ENCODE data around the gene CADPS2.

CADPS2 gene

GRCh38 chr7:122833888-122834570 lies 52.2 kb downstream of the CADPS2 start:
- no peak for ATAC-seq
- Mint-ChIP-seq H3K36me3 (no peaks in the 10 kb centered on the region), H3K27ac (no peak overlapping the region)

GRCh38 chr7:122831436-122831835 lies 54.8 kb downstream of the CADPS2 start:
- Mint-ChIP-seq H3K4me3 (no peak overlapping the region), H3K4me1 (no peaks in the 10 kb centered on the region), H3K36me3 (no peaks in the 10 kb centered on the region), H3K9me3 (peaks cover 16% of the 10 kb centered on the region), H3K27ac (no peak overlapping the region)
- DNase-seq (ENCODE audit: low spot score in 2 of 2): no peak
- no peak for ATAC-seq

More at GRCh38 chr7:122833888-122834570, 52.2 kb downstream of the CADPS2 start:
- no peak for DNase-seq (ENCODE audit: low spot score in 2 of 2)
- H3K4me1 Mint-ChIP-seq: no peaks in the 10 kb centered on the region
- H3K9me3 Mint-ChIP-seq: peaks cover 15% of the 10 kb centered on the region
- H3K4me3 Mint-ChIP-seq: no peak overlapping the region

GRCh38 chr7:122829962-122830361 lies 56.3 kb downstream of the CADPS2 start:
- Mint-ChIP-seq H3K4me1 (no peaks in the 10 kb centered on the region), H3K4me3 (no peak overlapping the region), H3K9me3 (peaks cover 9% of the 10 kb centered on the region), H3K36me3 (no peaks in the 10 kb centered on the region), H3K27ac (no peak overlapping the region)
- DNase-seq (ENCODE audit: low spot score in 2 of 2) (no peak), ATAC-seq (no peak)

GRCh38 chr7:122827763-122828162 lies 58.5 kb downstream of the CADPS2 start:
- ATAC-seq: no peak
- no peaks in the 10 kb centered on the region for H3K36me3 Mint-ChIP-seq
- H3K4me3 Mint-ChIP-seq: no peak overlapping the region
- no peak for DNase-seq (ENCODE audit: low spot score in 2 of 2)
- peaks cover 7% of the 10 kb centered on the region for H3K9me3 Mint-ChIP-seq
- no peaks in the 10 kb centered on the region for H3K4me1 Mint-ChIP-seq
- H3K27ac Mint-ChIP-seq: no peak overlapping the region

- Mint-ChIP-seq H3K9me3 (peaks cover 23% of the 10 kb centered on the region), H3K36me3 (no peaks in the 10 kb centered on the region), H3K4me1 (no peaks in the 10 kb centered on the region), H3K27ac (no peak overlapping the region), H3K4me3 (no peak overlapping the region)
- no peak for ATAC-seq
- DNase-seq (ENCODE audit: low spot score in 2 of 2): no peak
Observed at GRCh38 chr7:122813845-122814244, 72.4 kb downstream of the CADPS2 start.

- H3K4me3 Mint-ChIP-seq: no peak overlapping the region
- peaks cover 13% of the 10 kb centered on the region for H3K9me3 Mint-ChIP-seq
- H3K4me1 Mint-ChIP-seq: no peaks in the 10 kb centered on the region
- no peak for DNase-seq (ENCODE audit: low spot score in 2 of 2)
- no peak for ATAC-seq
- no peaks in the 10 kb centered on the region for H3K36me3 Mint-ChIP-seq
- H3K27ac Mint-ChIP-seq: no peak overlapping the region
Observed at GRCh38 chr7:122803851-122804250, 82.4 kb downstream of the CADPS2 start.

- H3K9me3 Mint-ChIP-seq: peaks cover 13% of the 10 kb centered on the region
- ATAC-seq: no peak
- no peak overlapping the region for H3K4me3 Mint-ChIP-seq
- no peaks in the 10 kb centered on the region for H3K4me1 Mint-ChIP-seq
- H3K36me3 Mint-ChIP-seq: no peaks in the 10 kb centered on the region
- H3K27ac Mint-ChIP-seq: no peak overlapping the region
- no peak for DNase-seq (ENCODE audit: low spot score in 2 of 2)
Observed at GRCh38 chr7:122803323-122803722, 82.9 kb downstream of the CADPS2 start.

GRCh38 chr7:122802301-122802751 lies 83.9 kb downstream of the CADPS2 start:
- H3K9me3 Mint-ChIP-seq: peaks cover 13% of the 10 kb centered on the region
- H3K36me3 Mint-ChIP-seq: no peaks in the 10 kb centered on the region
- ATAC-seq (no peak), DNase-seq (ENCODE audit: low spot score in 2 of 2) (no peak)
- no peak overlapping the region for H3K4me3 Mint-ChIP-seq
- no peak overlapping the region for H3K27ac Mint-ChIP-seq
- no peaks in the 10 kb centered on the region for H3K4me1 Mint-ChIP-seq

GRCh38 chr7:122791959-122792545 lies 94.2 kb downstream of the CADPS2 start:
- ATAC-seq (no peak), DNase-seq (ENCODE audit: low spot score in 2 of 2) (no peak)
- Mint-ChIP-seq H3K4me3 (no peak overlapping the region), H3K9me3 (peaks cover 8% of the 10 kb centered on the region), H3K4me1 (no peaks in the 10 kb centered on the region), H3K36me3 (no peaks in the 10 kb centered on the region), H3K27ac (no peak overlapping the region)

GRCh38 chr7:122790591-122790990 lies 95.7 kb downstream of the CADPS2 start:
- Mint-ChIP-seq H3K27ac (no peak overlapping the region), H3K9me3 (peaks cover 10% of the 10 kb centered on the region), H3K4me1 (no peaks in the 10 kb centered on the region), H3K36me3 (no peaks in the 10 kb centered on the region), H3K4me3 (no peak overlapping the region)
- ATAC-seq: no peak
- no peak for DNase-seq (ENCODE audit: low spot score in 2 of 2)

GRCh38 chr7:122790132-122790531 lies 96.1 kb downstream of the CADPS2 start:
- no peaks in the 10 kb centered on the region for H3K36me3 Mint-ChIP-seq
- ATAC-seq: no peak

GRCh38 chr7:122789156-122789555 lies 97.1 kb downstream of the CADPS2 start:
- Mint-ChIP-seq H3K27ac (no peak overlapping the region), H3K4me3 (no peak overlapping the region), H3K4me1 (no peaks in the 10 kb centered on the region), H3K36me3 (no peaks in the 10 kb centered on the region), H3K9me3 (peaks cover 11% of the 10 kb centered on the region)
- DNase-seq (ENCODE audit: low spot score in 2 of 2): no peak
- ATAC-seq: no peak

More at GRCh38 chr7:122790132-122790531, 96.1 kb downstream of the CADPS2 start:
- H3K4me3 Mint-ChIP-seq: no peak overlapping the region
- no peak overlapping the region for H3K27ac Mint-ChIP-seq
- no peaks in the 10 kb centered on the region for H3K4me1 Mint-ChIP-seq
- no peak for DNase-seq (ENCODE audit: low spot score in 2 of 2)
- peaks cover 10% of the 10 kb centered on the region for H3K9me3 Mint-ChIP-seq

- Mint-ChIP-seq H3K36me3 (no peaks in the 10 kb centered on the region), H3K4me3 (no peak overlapping the region), H3K9me3 (peaks cover 17% of the 10 kb centered on the region), H3K4me1 (no peaks in the 10 kb centered on the region), H3K27ac (no peak overlapping the region)
- DNase-seq (ENCODE audit: low spot score in 2 of 2): no peak
- ATAC-seq: no peak
Observed at GRCh38 chr7:122770686-122771335, 115.4 kb downstream of the CADPS2 start.

- no peak for DNase-seq (ENCODE audit: low spot score in 2 of 2)
- Mint-ChIP-seq H3K9me3 (peaks cover 22% of the 10 kb centered on the region), H3K4me3 (no peak overlapping the region), H3K36me3 (no peaks in the 10 kb centered on the region), H3K27ac (no peak overlapping the region), H3K4me1 (no peaks in the 10 kb centered on the region)
- no peak for ATAC-seq
Observed at GRCh38 chr7:122768827-122769226, 117.4 kb downstream of the CADPS2 start.

- no peaks in the 10 kb centered on the region for H3K4me1 Mint-ChIP-seq
- ATAC-seq (no peak), DNase-seq (ENCODE audit: low spot score in 2 of 2) (no peak)
- no peak overlapping the region for H3K27ac Mint-ChIP-seq
- H3K36me3 Mint-ChIP-seq: no peaks in the 10 kb centered on the region
- no peak overlapping the region for H3K4me3 Mint-ChIP-seq
- peaks cover 22% of the 10 kb centered on the region for H3K9me3 Mint-ChIP-seq
Observed at GRCh38 chr7:122767339-122767738, 118.9 kb downstream of the CADPS2 start.

- Mint-ChIP-seq H3K36me3 (no peaks in the 10 kb centered on the region), H3K4me1 (no peaks in the 10 kb centered on the region), H3K27ac (no peak overlapping the region), H3K9me3 (peaks cover 22% of the 10 kb centered on the region), H3K4me3 (no peak overlapping the region)
- ATAC-seq (no peak), DNase-seq (ENCODE audit: low spot score in 2 of 2) (no peak)
Observed at GRCh38 chr7:122766593-122766992, 119.7 kb downstream of the CADPS2 start.
